HEK293 (cell line): ENCODE data around the gene TREH.

Source experiments
- CTCF ChIA-PET: fragments of 350-600 bp; formaldehyde crosslinking; extraction: SDS; loops from one replicate; lab custom pipeline; 2021; ENCODE audit warnings: antibody characterized with exemption; lab: Yijun Ruan, JAX
- POLR2A ChIA-PET: fragments of 300-600 bp; formaldehyde crosslinking; extraction: SDS; loops from one replicate; lab custom pipeline; 2020; ENCODE audit warnings: antibody characterized with exemption, inconsistent platforms; lab: Yijun Ruan, JAX
- H3K27ac ChIP-seq: fragments of 200-500 bp; sonication (Bioruptor generic); 2 replicates; pipeline ENCODE4 v1.5.1; 2014; ENCODE audit warnings: low read depth, low read length, control low read depth, inconsistent platforms; ENCODE audit errors: extremely low read depth
- H3K36me3 ChIP-seq, 2 experiments: fragments of 200-500 bp in 1 of 2; sonication (Bioruptor generic) in 1 of 2; 1 replicate in 1 of 2; 2 replicates in 1 of 2; pipeline ENCODE4 v1.5.1; 2014 to 2017; ENCODE audit warnings: inconsistent platforms in 2 of 2, low read length in 2 of 2; ENCODE audit not compliant: control insufficient read depth in 2 of 2, insufficient read depth in 1 of 2
- H3K4me1 ChIP-seq: fragments of 200-500 bp; sonication (Bioruptor generic); 2 replicates; pipeline ENCODE4 v1.5.1; 2014; ENCODE audit warnings: mild to moderate bottlenecking, low read length, inconsistent platforms; ENCODE audit not compliant: control insufficient read depth, insufficient read depth
- H3K4me3 ChIP-seq: 2 replicates; pipeline ENCODE4 v1.5.1; 2011; ENCODE audit warnings: low read depth, mild to moderate bottlenecking, control low read depth, low read length, moderate library complexity
- H3K9me3 ChIP-seq: fragments of 200-500 bp; sonication (Bioruptor generic); 2 replicates; pipeline ENCODE4 v1.5.1; 2014; ENCODE audit warnings: low read depth, low read length, inconsistent platforms; ENCODE audit not compliant: control insufficient read depth, insufficient read depth
- GLIS1 ChIP-seq: fragments of 450-650 bp; formaldehyde crosslinking; IDR thresholded peaks from 2 replicates; pipeline ENCODE4 v1.5.1; 2016; ENCODE audit warnings: missing biosample characterization, missing genetic modification characterization
- HOXD13 ChIP-seq: sonication (generic); formaldehyde crosslinking; IDR thresholded peaks from 2 replicates; pipeline ENCODE4 v1.8.0; 2022; ENCODE audit warnings: missing genetic modification reagents, borderline replicate concordance
- KLF1 ChIP-seq: fragments of 450-650 bp; formaldehyde crosslinking; IDR thresholded peaks from 2 replicates; pipeline ENCODE4 v1.5.1; 2016; ENCODE audit warnings: missing biosample characterization, missing genetic modification characterization
- OSR2 ChIP-seq: fragments of 450-650 bp; formaldehyde crosslinking; IDR thresholded peaks from 2 replicates; pipeline ENCODE4 v1.5.1; 2016; ENCODE audit warnings: missing biosample characterization, missing genetic modification characterization
- PRDM10 ChIP-seq: fragments of 450-650 bp; formaldehyde crosslinking; IDR thresholded peaks from 2 replicates; pipeline ENCODE4 v1.5.1; 2016; ENCODE audit warnings: missing biosample characterization, missing genetic modification characterization
- PRDM4 ChIP-seq: fragments of 450-650 bp; formaldehyde crosslinking; IDR thresholded peaks from 2 replicates; pipeline ENCODE4 v1.5.1; 2017; ENCODE audit warnings: missing biosample characterization, missing genetic modification characterization
- TCF7L2 ChIP-seq: IDR thresholded peaks from 2 replicates; pipeline ENCODE4 v1.6.1; 2011; ENCODE audit warnings: low read depth, mild to moderate bottlenecking, inconsistent platforms, low read length, moderate library complexity, borderline replicate concordance
- ZFHX2 ChIP-seq: fragments of 450-650 bp; formaldehyde crosslinking; conservative IDR thresholded peaks from 2 replicates; pipeline ENCODE4 v1.5.1; 2016; ENCODE audit warnings: missing biosample characterization, missing genetic modification characterization
- ZIC2 ChIP-seq: fragments of 450-650 bp; formaldehyde crosslinking; IDR thresholded peaks from 2 replicates; pipeline ENCODE4 v1.5.1; 2016; ENCODE audit warnings: missing biosample characterization, missing genetic modification characterization
- ZNF132 ChIP-seq: fragments of 450-650 bp; formaldehyde crosslinking; IDR thresholded peaks from 2 replicates; pipeline ENCODE4 v1.5.1; 2017; ENCODE audit warnings: missing biosample characterization, missing genetic modification characterization, borderline replicate concordance
- ZNF202 ChIP-seq: fragments of 450-650 bp; formaldehyde crosslinking; IDR thresholded peaks from 2 replicates; pipeline ENCODE4 v1.5.1; 2016; ENCODE audit warnings: missing biosample characterization, missing genetic modification characterization, borderline replicate concordance
- ZNF223 ChIP-seq: fragments of 450-650 bp; formaldehyde crosslinking; IDR thresholded peaks from 2 replicates; pipeline ENCODE4 v1.5.1; 2016; ENCODE audit warnings: missing biosample characterization, missing genetic modification characterization
- ZNF239 ChIP-seq: fragments of 450-650 bp; formaldehyde crosslinking; IDR thresholded peaks from 2 replicates; pipeline ENCODE4 v1.5.1; 2016; ENCODE audit warnings: missing biosample characterization, missing genetic modification characterization
- ZNF350 ChIP-seq: fragments of 450-650 bp; formaldehyde crosslinking; IDR thresholded peaks from 2 replicates; pipeline ENCODE4 v1.5.0; 2017; ENCODE audit warnings: missing biosample characterization, mild to moderate bottlenecking, missing genetic modification characterization
- ZNF37A ChIP-seq: fragments of 450-650 bp; IDR thresholded peaks from 2 replicates; pipeline ENCODE4 v1.5.1; 2018; ENCODE audit warnings: missing biosample characterization, missing genetic modification characterization
- ZNF398 ChIP-seq: fragments of 450-650 bp; formaldehyde crosslinking; IDR thresholded peaks from 2 replicates; pipeline ENCODE4 v1.5.1; 2017; ENCODE audit warnings: missing biosample characterization, missing genetic modification characterization
- ZNF433 ChIP-seq: fragments of 450-650 bp; formaldehyde crosslinking; IDR thresholded peaks from 2 replicates; pipeline ENCODE4 v1.5.1; 2016; ENCODE audit warnings: missing biosample characterization, missing genetic modification characterization, low read depth
- ZNF549 ChIP-seq: fragments of 450-650 bp; IDR thresholded peaks from 2 replicates; pipeline ENCODE4 v1.5.1; 2018; ENCODE audit warnings: missing biosample characterization, missing genetic modification characterization, mild to moderate bottlenecking, inconsistent platforms, moderate library complexity
- ZNF560 ChIP-seq: fragments of 450-650 bp; formaldehyde crosslinking; IDR thresholded peaks from 2 replicates; pipeline ENCODE4 v1.5.1; 2017; ENCODE audit warnings: missing biosample characterization, missing genetic modification characterization, borderline replicate concordance
- ZNF596 ChIP-seq: fragments of 450-650 bp; IDR thresholded peaks from 2 replicates; pipeline ENCODE4 v1.5.0; 2018; ENCODE audit warnings: missing biosample characterization, mild to moderate bottlenecking, missing genetic modification characterization, moderate library complexity
- ZNF626 ChIP-seq: fragments of 450-650 bp; sonication (Bioruptor Pico); formaldehyde crosslinking; IDR thresholded peaks from 2 replicates; pipeline ENCODE4 v1.5.1; 2018; ENCODE audit warnings: missing biosample characterization, missing genetic modification characterization, inconsistent platforms
- ZNF629 ChIP-seq: fragments of 450-650 bp; formaldehyde crosslinking; IDR thresholded peaks from 2 replicates; pipeline ENCODE4 v1.5.1; 2017; ENCODE audit warnings: missing biosample characterization, missing genetic modification characterization
- ZNF747 ChIP-seq: fragments of 450-650 bp; formaldehyde crosslinking; IDR thresholded peaks from 2 replicates; pipeline ENCODE4 v1.5.1; 2016; ENCODE audit warnings: missing biosample characterization, missing genetic modification characterization
- ZNF768 ChIP-seq: fragments of 450-650 bp; formaldehyde crosslinking; IDR thresholded peaks from 2 replicates; pipeline ENCODE4 v1.5.1; 2018; ENCODE audit warnings: missing biosample characterization, mild to moderate bottlenecking, missing genetic modification characterization

Gene TREH

GRCh38 chr11:118628861-118629549 is 50.4 kb downstream of the TREH start:
- no peaks in the 10 kb centered on the region for H3K9me3 ChIP-seq
- POLR2A ChIA-PET: no interaction called here

GRCh38 chr11:118628432-118628831 is 51.0 kb downstream of the TREH start:
- TF ChIP-seq GLIS1 (tag by site-specific recombination) (no peak), ZNF629 (tag by site-specific recombination) (no peak), ZNF596 (tag by site-specific recombination) (no peak), ZNF747 (no peak), ZFHX2 (tag by site-specific recombination) (no peak)
- CTCF ChIA-PET: no interaction called here
- H3K4me1 ChIP-seq: no peaks in the 10 kb centered on the region
- no peaks in the 10 kb centered on the region for H3K9me3 ChIP-seq
- no peak overlapping the region for H3K27ac ChIP-seq
- H3K4me3 ChIP-seq: no peak overlapping the region
- POLR2A ChIA-PET: no interaction called here
- H3K36me3 ChIP-seq: peaks cover 0 to 66% of the 10 kb centered on the region in 2 experiments; a peak in 1 of 3 replicates

More at GRCh38 chr11:118628861-118629549, 50.4 kb downstream of the TREH start:
- peaks cover 0 to 71% of the 10 kb centered on the region in 2 experiments; a peak in 1 of 3 replicates for H3K36me3 ChIP-seq
- CTCF ChIA-PET: no interaction called here
- TF ChIP-seq ZNF768 (tag by site-specific recombination) (0 out of 2 replicates have a peak, but pooled peaks have one; percentile 33), KLF1 (0 out of 2 replicates have a peak, but pooled peaks have one; percentile 17), OSR2 (no peak)
- no peaks in the 10 kb centered on the region for H3K4me1 ChIP-seq
- H3K4me3 ChIP-seq: no peak overlapping the region
- no peak overlapping the region for H3K27ac ChIP-seq

- H3K4me3 ChIP-seq: no peak overlapping the region
- peaks cover 0 to 66% of the 10 kb centered on the region in 2 experiments; a peak in 1 of 3 replicates for H3K36me3 ChIP-seq
- TF ChIP-seq ZNF223 (tag by site-specific recombination): no peak
- TF ChIP-seq ZNF626 (tag by site-specific recombination): no peak
- TF ChIP-seq PRDM10: no peak
- no peak for TF ChIP-seq ZNF549 (tag by site-specific recombination)
- TF ChIP-seq ZNF398 (tag by site-specific recombination): no peak
- TF ChIP-seq PRDM4 (tag by site-specific recombination): no peak
- TF ChIP-seq ZNF350: no peak
- no peak for TF ChIP-seq ZNF202 (tag by site-specific recombination)
- no peak for TF ChIP-seq ZNF433
- TF ChIP-seq ZNF560 (tag by site-specific recombination): no peak
- no peak for TF ChIP-seq ZNF239
- no peak for TF ChIP-seq ZNF132 (tag by site-specific recombination)
- no peak for TF ChIP-seq ZIC2 (tag by site-specific recombination)
- no peak for TF ChIP-seq ZNF37A
- no peak for TF ChIP-seq TCF7L2
- no peak for TF ChIP-seq HOXD13 (CRISPR knock-in tag)
- CTCF ChIA-PET: no interaction called here
- peaks cover under 1% of the 10 kb centered on the region; the same call in 1 of the 2 replicates for H3K4me1 ChIP-seq
- H3K27ac ChIP-seq: no peak overlapping the region
- H3K9me3 ChIP-seq: no peaks in the 10 kb centered on the region
- POLR2A ChIA-PET: no interaction called here
Measured at GRCh38 chr11:118628031-118628430, 51.4 kb downstream of the TREH start.
